Right lobe of liver (tissue), 4 donors: ENCODE measurements around the gene TBCC.

Experiments used
- POLR2A ChIP-seq: fragments of 450-650 bp; IDR thresholded peaks from one replicate; pipeline ENCODE4 v1.6.1; 2017; ENCODE audit warnings: antibody characterized with exemption, mild to moderate bottlenecking
- TF ChIP-seq, protein P1 (sequence below), 4 donors: fragments of 200-600 bp in 3 of 4; fragments of 450-650 bp in 1 of 4; IDR thresholded peaks; one replicate each; pipeline versions ENCODE4 v1.5.1 to v1.8.0; 2016 to 2022; ENCODE audit warnings: antibody characterized with exemption in 4 of 4, mild to moderate bottlenecking in 2 of 4
- donor health status: DM: no; HTN: no; CAD: no.
- donor health status: DM: no; HTN: no; CAD: no.
- donor health status: DM: no; HTN: yes; CAD: no.

DNA sequence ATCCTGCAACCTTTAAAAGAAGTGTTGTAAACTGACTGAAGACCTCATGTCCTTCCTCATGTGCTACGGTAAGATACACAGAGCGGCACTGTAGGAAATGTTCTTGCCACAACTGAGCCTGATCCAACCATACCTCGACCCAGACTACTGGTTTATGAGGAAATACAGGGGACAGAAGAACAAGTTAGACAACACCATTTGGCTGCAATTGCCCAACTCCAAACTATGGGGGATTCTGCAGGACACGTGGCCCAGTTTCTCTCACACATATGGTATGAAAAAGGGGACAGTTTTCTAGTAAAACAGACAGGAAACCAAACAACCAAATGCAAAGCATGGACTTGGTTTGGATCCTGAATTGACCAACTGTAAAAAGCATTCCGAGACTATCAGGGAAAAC is 34.0 kb downstream of the TBCC start:
- TF ChIP-seq, protein P1, sequence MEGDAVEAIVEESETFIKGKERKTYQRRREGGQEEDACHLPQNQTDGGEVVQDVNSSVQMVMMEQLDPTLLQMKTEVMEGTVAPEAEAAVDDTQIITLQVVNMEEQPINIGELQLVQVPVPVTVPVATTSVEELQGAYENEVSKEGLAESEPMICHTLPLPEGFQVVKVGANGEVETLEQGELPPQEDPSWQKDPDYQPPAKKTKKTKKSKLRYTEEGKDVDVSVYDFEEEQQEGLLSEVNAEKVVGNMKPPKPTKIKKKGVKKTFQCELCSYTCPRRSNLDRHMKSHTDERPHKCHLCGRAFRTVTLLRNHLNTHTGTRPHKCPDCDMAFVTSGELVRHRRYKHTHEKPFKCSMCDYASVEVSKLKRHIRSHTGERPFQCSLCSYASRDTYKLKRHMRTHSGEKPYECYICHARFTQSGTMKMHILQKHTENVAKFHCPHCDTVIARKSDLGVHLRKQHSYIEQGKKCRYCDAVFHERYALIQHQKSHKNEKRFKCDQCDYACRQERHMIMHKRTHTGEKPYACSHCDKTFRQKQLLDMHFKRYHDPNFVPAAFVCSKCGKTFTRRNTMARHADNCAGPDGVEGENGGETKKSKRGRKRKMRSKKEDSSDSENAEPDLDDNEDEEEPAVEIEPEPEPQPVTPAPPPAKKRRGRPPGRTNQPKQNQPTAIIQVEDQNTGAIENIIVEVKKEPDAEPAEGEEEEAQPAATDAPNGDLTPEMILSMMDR (IDR thresholded peaks at IDR 0.05) = no peak
- TF ChIP-seq POLR2A = no peak
